CD4-positive, alpha-beta memory T cell (primary cell): ENCODE measurements around the gene KDELR1. TPM values are rescaled to one million over a fixed set of nuclear protein-coding genes. Genes with fewer than 3 reads are reported as not detected.

Experiments used
- CTCF ChIA-PET: fragments of 350-600 bp; sonication (Branson Sonifier 250); formaldehyde crosslinking; loops from one replicate; lab custom pipeline; 2021; ENCODE audit warnings: inconsistent platforms; ENCODE audit not compliant: partially characterized antibody; lab: Charles Lee
- POLR2A ChIA-PET: fragments of 350-600 bp; sonication (Branson Sonifier 250); formaldehyde crosslinking; loops from one replicate; lab custom pipeline; 2021; ENCODE audit not compliant: partially characterized antibody; lab: Charles Lee
- DNase-seq, 5 donors: peaks; one replicate each; pipeline versions ENCODE4 v3.0.0 to v3.0.0-alpha.2; 2020 to 2022; ENCODE audit warnings: mixed read lengths in 1 of 5
- H3K27ac ChIP-seq: one replicate; pipeline ENCODE4 v1.7.0; 2013; ENCODE audit warnings: low read depth, low read length
- H3K27me3 ChIP-seq: 2 replicates; pipeline ENCODE4 v1.7.0; 2013; ENCODE audit warnings: mild to moderate bottlenecking, low read length, moderate library complexity; ENCODE audit not compliant: insufficient read depth
- H3K36me3 ChIP-seq: 2 replicates; pipeline ENCODE4 v1.7.0; 2013; ENCODE audit warnings: mild to moderate bottlenecking, low read length, moderate library complexity; ENCODE audit not compliant: insufficient read depth
- H3K4me1 ChIP-seq: 2 replicates; pipeline ENCODE4 v1.7.0; 2013; ENCODE audit warnings: mild to moderate bottlenecking, low read length, moderate library complexity; ENCODE audit not compliant: insufficient read depth
- H3K4me3 ChIP-seq, 2 donors: one replicate each; pipeline ENCODE4 v1.7.0; 2013; ENCODE audit warnings: low read length in 2 of 2, mild to moderate bottlenecking in 1 of 2
- H3K9me3 ChIP-seq, 2 donors: one replicate each; pipeline ENCODE4 v1.7.0; 2013; ENCODE audit warnings: low read length in 2 of 2, control low read depth in 1 of 2; ENCODE audit not compliant: control insufficient read depth in 1 of 2
- H3K27ac Mint-ChIP-seq, 7 donors: one replicate each; pipeline ENCODE4 v1.8.0; 2020 to 2021; ENCODE audit warnings: mixed read lengths in 7 of 7, mild to moderate bottlenecking in 6 of 7, inconsistent platforms in 3 of 7, moderate library complexity in 3 of 7
- H3K27me3 Mint-ChIP-seq, 2 donors: one replicate each; pipeline ENCODE4 v1.8.0; 2020 to 2021; ENCODE audit warnings: mixed read lengths in 2 of 2
- H3K36me3 Mint-ChIP-seq, 2 donors: one replicate each; pipeline ENCODE4 v1.8.0; 2020 to 2021; ENCODE audit warnings: mixed read lengths in 2 of 2, inconsistent platforms in 1 of 2, mild to moderate bottlenecking in 1 of 2
- H3K4me1 Mint-ChIP-seq, 4 donors: one replicate each; pipeline ENCODE4 v1.8.0; 2020 to 2021; ENCODE audit warnings: mixed read lengths in 4 of 4, mild to moderate bottlenecking in 1 of 4
- H3K4me3 Mint-ChIP-seq, 8 donors: one replicate each; pipeline ENCODE4 v1.8.0; 2020 to 2021; ENCODE audit warnings: mixed read lengths in 8 of 8, mild to moderate bottlenecking in 7 of 8, moderate library complexity in 6 of 8, inconsistent platforms in 3 of 8
- H3K9me3 Mint-ChIP-seq, 8 donors: one replicate each; pipeline ENCODE4 v1.8.0; 2020 to 2021; ENCODE audit warnings: mixed read lengths in 8 of 8, mild to moderate bottlenecking in 5 of 8, inconsistent platforms in 3 of 8, moderate library complexity in 1 of 8
- intact Hi-C: fragments of 100-400 bp; cut with micrococcal nuclease; formaldehyde crosslinking; loops from one replicate; pipeline ENCODE4 v1.15.1; 2023
- polyA plus RNA-seq, 2 donors: library from polyadenylated mRNA; unstranded; fragments of 300-500 nt; fragmentation: Illumina TruSeq; gene quantifications; one replicate each; pipeline ENCODE4 v1.2.3, GENCODE V29; 2021
- total RNA-seq, 2 experiments: library from RNA; stranded (reverse); gene quantifications; one replicate each; pipeline ENCODE4 v1.2.3, GENCODE V29; 2021

KDELR1 gene
- total and polyA plus RNA-seq, 4 experiments from 2014 or later, result 17.7 to 63.2 (median 43.8) TPM

GRCh38 chr19:48359123-48359522 is 32.2 kb downstream of the KDELR1 start:
- Histone ChIP-seq H3K9me3 (no peaks in the 10 kb centered on the region), H3K27ac (no peak overlapping the region), H3K4me1 (peaks cover 9% of the 10 kb centered on the region), H3K36me3 (no peaks in the 10 kb centered on the region), H3K4me3 (no peak overlapping the region), H3K27me3 (no peaks in the 10 kb centered on the region)
- H3K4me1 Mint-ChIP-seq, result peaks cover 4 to 12% (median 5%) of the 10 kb centered on the region in 4 donors
- H3K9me3 Mint-ChIP-seq, result no peaks in the 10 kb centered on the region
- H3K27me3 Mint-ChIP-seq, result no peaks in the 10 kb centered on the region
- no peak overlapping the region for H3K27ac Mint-ChIP-seq
- intact Hi-C loops, result no loop called here
- ChIA-PET CTCF (interaction anchor here (1.1 kb wide), 1 partner anchor 32 kb away, joined by 3 read pairs; the partner anchor contains the start of gene KDELR1), POLR2A (no interaction called here)
- no peak overlapping the region for H3K4me3 Mint-ChIP-seq
- H3K36me3 Mint-ChIP-seq, result peaks cover 6 to 12% of the 10 kb centered on the region in 2 donors
- DNase-seq, result no peak

GRCh38 chr19:48355365-48355954 is 35.9 kb downstream of the KDELR1 start:
- Histone ChIP-seq H3K36me3 (no peaks in the 10 kb centered on the region), H3K27me3 (no peaks in the 10 kb centered on the region), H3K27ac (no peak overlapping the region), H3K4me1 (no peaks in the 10 kb centered on the region), H3K9me3 (no peaks in the 10 kb centered on the region), H3K4me3 (no peak overlapping the region)
- DNase-seq, result no peak
- CTCF ChIA-PET, result interaction anchor here (1.4 kb wide), 1 partner anchor 36 kb away, joined by 3 read pairs; the partner anchor contains the start of gene KDELR1
- no peaks in the 10 kb centered on the region for H3K9me3 Mint-ChIP-seq
- intact Hi-C loops, result no loop called here
- POLR2A ChIA-PET, result no interaction called here
- peaks cover 3 to 9% of the 10 kb centered on the region in 2 donors for H3K36me3 Mint-ChIP-seq
- no peak overlapping the region for H3K4me3 Mint-ChIP-seq
- no peaks in the 10 kb centered on the region for H3K27me3 Mint-ChIP-seq
- H3K4me1 Mint-ChIP-seq, result peaks cover 0 to 7% (median 4%) of the 10 kb centered on the region in 4 donors
- H3K27ac Mint-ChIP-seq, result no peak overlapping the region

GRCh38 chr19:48354332-48354992 is 36.9 kb downstream of the KDELR1 start:
- intact Hi-C loops, result no loop called here
- H3K27me3 ChIP-seq, result no peaks in the 10 kb centered on the region
- DNase-seq, result no peak
- ChIA-PET CTCF (interaction anchor here (0.6 to 1.3 kb wide), 3 partner anchors 9 to 389 kb away, joined by 3 to 5 read pairs (median 4); partner anchors contain the start of genes SYNGR4 and TMEM143), POLR2A (interaction anchor here (1.5 kb wide), 1 partner anchor 9 kb away, joined by 5 read pairs; the partner anchor contains the start of genes SYNGR4 and TMEM143)
- H3K36me3 Mint-ChIP-seq, result peaks cover 3 to 5% of the 10 kb centered on the region in 2 donors
- no peak overlapping the region for H3K4me3 ChIP-seq
- no peaks in the 10 kb centered on the region for H3K9me3 Mint-ChIP-seq
- H3K4me1 Mint-ChIP-seq, result peaks cover 0 to 7% (median 4%) of the 10 kb centered on the region in 4 donors
- no peak overlapping the region for H3K27ac Mint-ChIP-seq
- no peaks in the 10 kb centered on the region for H3K9me3 ChIP-seq
- H3K4me3 Mint-ChIP-seq, result no peak overlapping the region
- no peaks in the 10 kb centered on the region for H3K4me1 ChIP-seq
- H3K36me3 ChIP-seq, result no peaks in the 10 kb centered on the region
- H3K27ac ChIP-seq, result no peak overlapping the region
- no peaks in the 10 kb centered on the region for H3K27me3 Mint-ChIP-seq

GRCh38 chr19:48353677-48354076 is 37.7 kb downstream of the KDELR1 start:
- intact Hi-C loops, result no loop called here
- no peaks in the 10 kb centered on the region for H3K9me3 Mint-ChIP-seq
- Histone ChIP-seq H3K36me3 (no peaks in the 10 kb centered on the region), H3K27me3 (no peaks in the 10 kb centered on the region), H3K27ac (no peak overlapping the region), H3K4me1 (no peaks in the 10 kb centered on the region), H3K4me3 (no peak overlapping the region), H3K9me3 (no peaks in the 10 kb centered on the region)
- DNase-seq, result no peak
- H3K36me3 Mint-ChIP-seq, result peaks cover 3 to 4% of the 10 kb centered on the region in 2 donors
- ChIA-PET POLR2A (interaction anchor here (1.5 kb wide), 1 partner anchor 10 kb away, joined by 5 read pairs; the partner anchor contains the start of genes SYNGR4 and TMEM143), CTCF (interaction anchor here (0.6 to 1.3 kb wide), 2 partner anchors 10 to 388 kb away, joined by 3 to 5 read pairs; partner anchors contain the start of genes SYNGR4 and TMEM143)
- no peak overlapping the region for H3K4me3 Mint-ChIP-seq
- H3K4me1 Mint-ChIP-seq, result peaks cover 0 to 7% (median 4%) of the 10 kb centered on the region in 4 donors
- peak overlapping the region in 1 of 7 donors; percentile 8 for H3K27ac Mint-ChIP-seq
- H3K27me3 Mint-ChIP-seq, result no peaks in the 10 kb centered on the region

- Histone ChIP-seq H3K4me1 (no peaks in the 10 kb centered on the region), H3K4me3 (no peak overlapping the region), H3K27ac (no peak overlapping the region), H3K36me3 (no peaks in the 10 kb centered on the region), H3K27me3 (no peaks in the 10 kb centered on the region), H3K9me3 (no peaks in the 10 kb centered on the region)
- Mint-ChIP-seq H3K27me3 (no peaks in the 10 kb centered on the region), H3K9me3 (no peaks in the 10 kb centered on the region), H3K36me3 (peaks cover 2 to 4% of the 10 kb centered on the region in 2 donors), H3K27ac (peak overlapping the region in 3 of 7 donors; percentile 66 to 93 (median 76)), H3K4me1 (peaks cover 0 to 9% (median 4%) of the 10 kb centered on the region in 4 donors), H3K4me3 (no peak overlapping the region)
- ChIA-PET CTCF (interaction anchor here (0.7 to 4.2 kb wide), 6 partner anchors 13 to 258 kb away, joined by 3 to 20 read pairs (median 6); partner anchors contain the start of genes KDELR1, SYNGR4 and TMEM143), POLR2A (interaction anchor here (0.9 to 1.4 kb wide), 3 partner anchors 13 to 40 kb away, joined by 3 to 4 read pairs (median 4); partner anchors contain the start of genes KDELR1, SYNGR4 and TMEM143)
- DNase-seq, result peak; percentile 63 to 77 (median 69)
- intact Hi-C loops, result no loop called here
Observed at GRCh38 chr19:48351341-48351752, 40.0 kb downstream of the KDELR1 start.

GRCh38 chr19:48350856-48351255 is 40.5 kb downstream of the KDELR1 start:
- no peak for DNase-seq
- H3K36me3 ChIP-seq, result no peaks in the 10 kb centered on the region
- ChIA-PET POLR2A (interaction anchor here (0.9 to 1.4 kb wide), 3 partner anchors 13 to 40 kb away, joined by 3 to 4 read pairs (median 4); partner anchors contain the start of genes KDELR1, SYNGR4 and TMEM143), CTCF (interaction anchor here (0.6 to 4.2 kb wide), 10 partner anchors 13 to 1770 kb away, joined by 3 to 20 read pairs (median 4); partner anchors contain the start of genes KDELR1, SYNGR4 and TMEM143)
- no peaks in the 10 kb centered on the region for H3K27me3 ChIP-seq
- Mint-ChIP-seq H3K27ac (peak overlapping the region in 2 of 7 donors; percentile 76 to 93), H3K9me3 (no peaks in the 10 kb centered on the region), H3K4me3 (no peak overlapping the region), H3K4me1 (peaks cover 0 to 9% (median 4%) of the 10 kb centered on the region in 4 donors), H3K36me3 (peaks cover 2 to 4% of the 10 kb centered on the region in 2 donors), H3K27me3 (no peaks in the 10 kb centered on the region)
- no peaks in the 10 kb centered on the region for H3K9me3 ChIP-seq
- no peaks in the 10 kb centered on the region for H3K4me1 ChIP-seq
- no peak overlapping the region for H3K4me3 ChIP-seq
- H3K27ac ChIP-seq, result no peak overlapping the region
- intact Hi-C loops, result no loop called here
